WI38 (cell line): ENCODE measurements around the gene SOBP.

Experiments used
- H3K4me3 ChIP-seq: 2 replicates; pipeline ENCODE4 v1.5.1; 2011; ENCODE audit warnings: low read depth, mild to moderate bottlenecking, control low read depth, low read length
- CTCF ChIP-seq: IDR thresholded peaks from 2 replicates; pipeline ENCODE4 v1.5.1; 2012; ENCODE audit warnings: low read depth, mild to moderate bottlenecking, control low read depth, low read length

Gene SOBP

GRCh38 chr6:107491138-107491609 is 1.3 kb downstream of the SOBP start:
- H3K4me3 ChIP-seq: peak overlapping the region; percentile 70
- no peak for TF ChIP-seq CTCF

DNA sequence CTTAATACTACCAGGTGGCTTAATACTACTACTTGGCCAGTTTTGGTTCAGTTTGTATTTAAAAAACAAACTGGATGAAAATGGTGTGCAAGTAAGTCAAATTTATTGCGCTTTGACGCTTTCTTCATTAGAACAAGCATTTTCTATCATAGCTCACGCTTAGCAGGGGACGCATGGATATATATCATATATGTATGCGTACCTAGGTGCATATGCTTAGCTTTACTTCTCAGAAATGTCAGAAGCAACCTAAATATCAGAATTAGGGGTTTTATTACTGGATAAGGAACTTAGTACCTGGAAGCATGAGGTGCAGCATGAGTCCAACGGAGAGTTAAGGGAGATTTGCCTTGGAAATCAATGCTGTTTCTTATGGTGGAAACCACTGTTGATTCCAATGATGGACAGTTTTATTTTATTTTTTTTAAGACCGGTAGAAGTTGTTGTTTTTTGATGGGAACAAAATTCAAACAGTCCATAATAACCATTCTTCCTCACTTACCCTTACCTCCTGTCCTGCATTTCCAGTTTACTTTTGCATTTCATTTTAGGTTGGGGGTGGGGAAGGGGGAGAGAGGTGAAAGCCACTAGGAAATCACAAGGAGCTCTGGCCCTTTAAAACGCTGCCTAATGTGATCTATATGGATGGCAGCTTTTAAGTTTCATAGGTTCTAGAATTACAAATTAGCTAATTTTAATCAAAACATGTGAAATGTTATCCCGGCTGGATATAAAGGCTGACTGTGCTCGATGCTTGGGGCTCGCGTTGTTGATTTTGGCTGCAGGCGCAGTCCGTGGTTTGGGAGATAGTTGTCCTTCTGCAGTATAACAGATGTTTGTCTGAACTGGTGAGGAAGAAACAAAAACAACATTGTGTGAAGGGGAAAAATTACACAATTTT is 2.1 kb downstream of the SOBP start:
- no peak for TF ChIP-seq CTCF
- H3K4me3 ChIP-seq: peak overlapping the region; percentile 70

DNA sequence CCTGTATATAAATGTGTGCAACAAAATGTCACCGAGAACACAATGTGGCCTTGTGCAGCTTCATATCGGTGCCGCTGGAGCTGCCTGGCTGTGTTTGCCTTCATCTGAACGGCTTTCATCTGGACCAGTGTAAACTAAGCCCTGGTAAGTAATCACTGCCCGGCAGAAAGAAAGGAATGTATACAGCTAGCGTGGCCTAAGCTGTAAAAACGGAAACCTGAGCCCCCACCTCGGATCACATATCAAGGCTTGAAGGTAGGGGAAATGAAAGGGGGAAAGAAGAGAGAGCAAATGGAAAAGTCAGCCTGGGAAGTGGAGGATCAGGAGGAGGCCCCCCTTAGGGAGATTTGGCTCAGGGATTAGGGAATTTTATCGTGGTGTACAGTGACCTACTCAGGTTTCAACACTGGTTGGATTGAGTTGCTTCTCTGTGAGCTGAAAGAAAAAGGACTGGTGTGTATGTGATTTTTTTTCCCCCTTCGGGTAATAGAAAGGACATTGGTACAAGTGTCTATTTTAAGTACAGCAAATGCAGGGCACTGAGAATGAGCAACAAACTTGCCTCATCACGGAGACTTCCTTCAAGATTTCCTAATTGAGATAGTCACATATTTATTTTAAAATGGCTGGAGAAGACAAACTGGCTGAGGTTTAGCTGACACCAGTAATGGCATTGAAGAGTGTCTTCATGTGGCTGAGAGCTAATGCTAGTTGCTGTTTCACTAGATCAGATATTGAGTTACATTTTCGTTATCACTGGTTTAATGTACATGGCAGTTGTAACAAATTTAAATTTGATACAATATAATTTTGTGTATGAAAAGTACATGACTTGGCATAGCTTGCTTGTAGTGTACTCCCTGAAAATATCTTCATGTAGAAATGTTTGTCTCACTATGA is 3.5 kb downstream of the SOBP start:
- peak overlapping the region; percentile 70 for H3K4me3 ChIP-seq
- no peak for TF ChIP-seq CTCF

DNA sequence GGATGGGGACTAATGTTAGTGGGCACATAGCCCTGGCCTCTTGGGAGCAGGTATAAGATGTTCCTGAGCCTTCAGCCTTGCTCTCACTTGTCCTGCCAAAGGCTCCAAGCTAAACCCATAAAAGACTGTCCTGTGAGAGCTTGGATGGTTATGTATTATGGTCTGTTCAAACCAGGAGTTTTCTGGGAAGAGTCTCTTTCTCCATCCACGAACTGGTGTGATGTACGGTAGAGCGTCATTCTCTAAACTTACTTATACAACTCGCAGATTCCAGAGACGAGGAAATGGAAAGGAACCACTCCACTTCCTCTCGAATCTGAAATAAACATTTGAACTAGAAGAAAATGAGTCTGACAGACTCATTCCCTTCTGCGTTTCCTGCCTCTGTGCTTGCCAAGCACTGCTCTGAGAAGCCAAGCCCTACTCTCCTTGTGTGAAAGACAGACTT is 5.3 kb downstream of the SOBP start:
- H3K4me3 ChIP-seq: peak overlapping the region; percentile 40
- no peak for TF ChIP-seq CTCF

DNA sequence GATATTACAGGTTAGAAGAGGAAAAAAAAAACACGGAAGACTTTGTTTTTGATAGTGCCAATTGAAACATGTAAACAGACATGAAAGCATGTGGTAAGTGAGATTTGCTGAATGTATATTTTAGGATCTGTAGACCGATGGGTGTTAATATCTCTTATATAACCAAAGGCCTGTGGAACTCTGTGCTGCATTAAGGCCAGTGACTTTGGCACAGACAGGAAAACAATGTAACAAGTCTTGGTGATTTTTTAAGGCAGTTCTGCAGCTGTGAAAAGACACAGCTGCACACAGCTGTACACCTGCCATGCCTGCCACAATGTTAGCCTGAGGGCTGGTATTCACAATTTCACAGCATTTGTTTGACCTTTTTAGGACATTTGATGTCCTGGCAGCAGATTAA is 6.1 kb downstream of the SOBP start:
- no peak for TF ChIP-seq CTCF

DNA sequence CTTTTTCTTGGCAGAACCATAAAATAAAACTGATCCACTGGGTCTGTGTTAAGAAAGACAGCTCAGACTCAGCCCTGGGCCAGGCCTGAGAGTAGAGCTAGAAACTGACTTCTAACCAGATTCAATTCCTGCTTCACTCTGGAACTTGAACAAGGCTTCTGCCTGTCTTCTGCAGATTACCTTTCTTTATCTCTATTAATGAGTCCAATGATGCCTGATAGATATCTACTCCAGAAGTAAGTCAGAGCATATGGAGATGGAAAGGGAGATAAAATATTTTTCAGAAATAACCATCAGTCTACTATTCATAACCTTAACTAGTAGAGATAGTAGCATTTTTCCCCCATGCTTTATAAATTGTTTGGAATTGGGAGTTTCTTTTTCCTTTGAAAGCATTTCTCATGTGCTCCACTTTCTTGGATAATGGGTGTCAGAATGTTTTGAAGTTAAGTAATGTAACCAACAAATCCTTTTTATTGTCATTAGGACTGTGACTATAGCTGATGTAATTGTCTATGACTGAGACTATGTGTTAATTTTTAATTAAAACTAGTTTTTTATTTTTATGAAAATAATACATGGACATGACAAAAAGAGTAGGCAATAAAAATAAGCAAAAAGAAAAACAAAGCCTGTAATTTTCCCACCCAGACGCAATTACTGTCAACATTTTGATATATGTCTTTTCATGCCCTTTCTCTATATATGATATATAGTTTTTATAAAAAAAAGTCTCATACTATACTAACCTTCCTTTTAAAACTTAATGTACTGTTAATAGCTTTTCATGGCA is 7.2 kb downstream of the SOBP start:
- TF ChIP-seq CTCF: no peak
- H3K4me3 ChIP-seq: no peak overlapping the region

More for the DNA sequence above, 6.1 kb downstream of the SOBP start:
- H3K4me3 ChIP-seq: no peak overlapping the region
